GM12878 (cell line): ENCODE measurements around the gene ARHGAP5. TPM values are rescaled to one million over a fixed set of nuclear protein-coding genes. Genes with fewer than 3 reads are reported as not detected.
A peak's percentile ranks its signal among the peaks of the same experiment; 100 is the strongest.

Source experiments
- BCL11A ChIP-seq: IDR thresholded peaks from 2 replicates; pipeline ENCODE4 v1.6.1; 2011; ENCODE audit warnings: low read depth, low read length
- BCL3 ChIP-seq: IDR thresholded peaks from 2 replicates; pipeline ENCODE4 v1.6.1; 2011; ENCODE audit warnings: borderline replicate concordance, low read depth, mild to moderate bottlenecking, moderate library complexity, low read length; ENCODE audit not compliant: insufficient read depth, poor library complexity, severe bottlenecking
- BRCA1 ChIP-seq: IDR thresholded peaks from 2 replicates; pipeline ENCODE4 v1.6.1; 2011; ENCODE audit warnings: low read depth, low read length, improper control_type of control experiment
- EGR1 ChIP-seq, 2 experiments: IDR thresholded peaks; 1 replicate in 1 of 2; 2 replicates in 1 of 2; pipeline ENCODE4 v1.6.1; 2011 to 2012; ENCODE audit warnings: low read depth in 2 of 2, low read length in 2 of 2, borderline replicate concordance in 1 of 2, mild to moderate bottlenecking in 1 of 2, moderate library complexity in 1 of 2
- EP300 ChIP-seq, 2 experiments: fragments of 150-350 bp in 1 of 2; IDR thresholded peaks; 2 replicates each; pipeline ENCODE4 v1.6.1; 2011 to 2012; ENCODE audit warnings: low read depth in 2 of 2, low read length in 2 of 2, borderline replicate concordance in 1 of 2, improper control_type of control experiment in 1 of 2, inconsistent platforms in 1 of 2; ENCODE audit not compliant: control insufficient read depth in 1 of 2
- FOXK2 ChIP-seq: fragments of 450-650 bp; IDR thresholded peaks from 2 replicates; pipeline ENCODE4 v1.6.1; 2017; ENCODE audit warnings: mild to moderate bottlenecking, moderate library complexity
- HDAC6 ChIP-seq: fragments of 200-600 bp; sonication (generic); IDR thresholded peaks from one replicate; pipeline ENCODE4 v1.8.0; 2017; ENCODE audit warnings: antibody characterized with exemption; ENCODE audit not compliant: unreplicated experiment
- HDGF ChIP-seq: fragments of 450-650 bp; IDR thresholded peaks from 2 replicates; pipeline ENCODE4 v1.6.1; 2016; ENCODE audit warnings: antibody characterized with exemption
- IKZF2 ChIP-seq, 2 experiments: fragments of 450-650 bp; IDR thresholded peaks; 2 replicates each; pipeline ENCODE4 v1.6.1; 2017; ENCODE audit warnings: mild to moderate bottlenecking in 2 of 2, moderate library complexity in 2 of 2
- JUNB ChIP-seq: IDR thresholded peaks from 2 replicates; pipeline ENCODE4 v1.6.1; 2016; ENCODE audit warnings: antibody characterized with exemption, mild to moderate bottlenecking
- JUND ChIP-seq: IDR thresholded peaks from 2 replicates; pipeline ENCODE4 v1.6.1; 2012; ENCODE audit warnings: low read depth, mild to moderate bottlenecking, low read length, improper control_type of control experiment, moderate library complexity
- NFXL1 ChIP-seq: fragments of 450-650 bp; IDR thresholded peaks from 2 replicates; pipeline ENCODE4 v1.6.1; 2017; ENCODE audit warnings: antibody characterized with exemption, mild to moderate bottlenecking, borderline replicate concordance
- POLR2AphosphoS2 ChIP-seq: IDR thresholded peaks from 2 replicates; pipeline ENCODE4 v1.6.1; 2011; ENCODE audit warnings: low read depth, mild to moderate bottlenecking, low read length, improper control_type of control experiment, moderate library complexity
- POLR2AphosphoS5 ChIP-seq: IDR thresholded peaks from 2 replicates; pipeline ENCODE4 v1.6.1; 2011; ENCODE audit warnings: mild to moderate bottlenecking, low read length, inconsistent platforms
- RBBP5 ChIP-seq: fragments of 200-600 bp; sonication (generic); conservative IDR thresholded peaks from 2 replicates; pipeline ENCODE4 v1.6.1; 2016
- TAF1 ChIP-seq: IDR thresholded peaks from 2 replicates; pipeline ENCODE4 v1.6.1; 2011; ENCODE audit warnings: mild to moderate bottlenecking, low read depth, low read length, borderline replicate concordance
- TARDBP ChIP-seq: IDR thresholded peaks from 2 replicates; pipeline ENCODE4 v1.6.1; 2016; ENCODE audit warnings: borderline replicate concordance
- TCF3 ChIP-seq: IDR thresholded peaks from 2 replicates; pipeline ENCODE4 v1.6.1; 2012; ENCODE audit warnings: low read depth, mild to moderate bottlenecking, low read length, borderline replicate concordance; ENCODE audit not compliant: insufficient read depth
- polyA plus RNA-seq, 11 experiments: library from polyadenylated mRNA; depleted of rRNA in 4 of 11; unstranded in 6 of 11; stranded (reverse) in 5 of 11; fragments of >200 nt; fragmentation: Nextera tagmentation in 4 of 11; fragmentation: Illumina TruSeq in 1 of 11; extraction: Ambion mirVana in 4 of 11; extraction: Trizol in 1 of 11; gene quantifications; 1 replicate in 1 of 11; 2 replicates in 10 of 11; pipeline versions ENCODE4 v1.2.1 to v1.2.3, GENCODE V29; 2011 to 2016; ENCODE audit warnings: inconsistent platforms in 2 of 11, missing spikeins in 2 of 11, low read depth in 1 of 11
- total RNA-seq, 4 experiments: library from RNA; depleted of rRNA in 3 of 4; stranded (reverse); fragments of >200 nt in 3 of 4; fragmentation: Illumina TruSeq in 1 of 4; extraction: Trizol in 1 of 4; gene quantifications; 2 replicates each; pipeline versions ENCODE4 v1.2.1 to v1.2.3, GENCODE V29; 2013 to 2021
- TF ChIP-seq, protein P1 (sequence below): fragments of 450-650 bp; IDR thresholded peaks from 2 replicates; pipeline ENCODE4 v1.6.1; 2018; ENCODE audit warnings: borderline replicate concordance, mild to moderate bottlenecking; ENCODE audit not compliant: partially characterized antibody
- TF ChIP-seq, protein P2 (sequence below): fragments of 450-650 bp; IDR thresholded peaks from 2 replicates; pipeline ENCODE4 v1.6.1; 2017; ENCODE audit warnings: mild to moderate bottlenecking, moderate library complexity

Gene ARHGAP5
- total and polyA plus RNA-seq, 10 of the 15 experiments (the other 5 are each of a cell fraction or from before 2014, with no cell fraction given) = 0.91 to 19.6 (median 7.2) TPM

DNA sequence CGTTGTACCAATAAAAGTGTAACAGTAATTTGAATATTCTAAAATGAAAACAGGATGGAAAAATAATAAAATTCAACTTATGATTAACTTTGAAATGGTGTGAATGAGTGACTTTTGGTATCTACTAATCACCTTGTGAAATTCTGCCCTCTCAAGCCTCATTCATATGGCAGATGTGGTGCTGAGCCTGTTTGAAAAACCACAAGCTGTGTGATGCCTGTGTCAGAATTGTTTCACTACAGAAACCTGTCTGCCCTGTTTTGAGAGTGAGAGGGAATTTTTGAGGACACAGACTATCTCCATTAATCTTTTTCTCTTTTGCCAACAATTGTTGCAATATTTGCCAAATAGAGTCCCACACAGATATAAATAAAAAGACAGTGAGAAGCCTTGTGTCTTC lies 120.8 kb downstream of the ARHGAP5 start (continued):
- TF ChIP-seq BCL3 (no peak), BRCA1 (no peak), POLR2AphosphoS2 (no peak), FOXK2 (no peak), RBBP5 (no peak), EGR1 (IDR thresholded peaks at IDR 0.05; ENCODE audit: borderline replicate concordance in 1 of 2, low read depth in 2 of 2, low read length in 2 of 2) (no peak), POLR2AphosphoS5 (no peak), TAF1 (no peak), TCF3 (no peak), NFXL1 (no peak), HDAC6 (no peak), EP300 (IDR thresholded peaks at IDR 0.05; ENCODE audit: borderline replicate concordance in 1 of 2, control insufficient read depth in 1 of 2, low read depth in 2 of 2, low read length in 2 of 2) (0 out of 4 replicates have a peak, but pooled peaks of 1 of the 2 experiments have one; percentile 9), BCL11A (peak; percentile 63; the same call in 1 of the 2 replicates), IKZF2 (IDR thresholded peaks at IDR 0.05) (peak; percentile 84 to 85), JUNB (0 out of 2 replicates have a peak, but pooled peaks have one; percentile 10), JUND (no peak), TARDBP (no peak), HDGF (no peak)
- TF ChIP-seq, protein P1, sequence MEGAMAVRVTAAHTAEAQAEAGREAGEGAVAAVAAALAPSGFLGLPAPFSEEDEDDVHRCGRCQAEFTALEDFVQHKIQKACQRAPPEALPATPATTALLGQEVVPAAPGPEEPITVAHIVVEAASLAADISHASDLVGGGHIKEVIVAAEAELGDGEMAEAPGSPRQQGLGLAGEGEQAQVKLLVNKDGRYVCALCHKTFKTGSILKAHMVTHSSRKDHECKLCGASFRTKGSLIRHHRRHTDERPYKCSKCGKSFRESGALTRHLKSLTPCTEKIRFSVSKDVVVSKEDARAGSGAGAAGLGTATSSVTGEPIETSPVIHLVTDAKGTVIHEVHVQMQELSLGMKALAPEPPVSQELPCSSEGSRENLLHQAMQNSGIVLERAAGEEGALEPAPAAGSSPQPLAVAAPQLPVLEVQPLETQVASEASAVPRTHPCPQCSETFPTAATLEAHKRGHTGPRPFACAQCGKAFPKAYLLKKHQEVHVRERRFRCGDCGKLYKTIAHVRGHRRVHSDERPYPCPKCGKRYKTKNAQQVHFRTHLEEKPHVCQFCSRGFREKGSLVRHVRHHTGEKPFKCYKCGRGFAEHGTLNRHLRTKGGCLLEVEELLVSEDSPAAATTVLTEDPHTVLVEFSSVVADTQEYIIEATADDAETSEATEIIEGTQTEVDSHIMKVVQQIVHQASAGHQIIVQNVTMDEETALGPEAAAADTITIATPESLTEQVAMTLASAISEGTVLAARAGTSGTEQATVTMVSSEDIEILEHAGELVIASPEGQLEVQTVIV = no peak
- TF ChIP-seq, protein P2, sequence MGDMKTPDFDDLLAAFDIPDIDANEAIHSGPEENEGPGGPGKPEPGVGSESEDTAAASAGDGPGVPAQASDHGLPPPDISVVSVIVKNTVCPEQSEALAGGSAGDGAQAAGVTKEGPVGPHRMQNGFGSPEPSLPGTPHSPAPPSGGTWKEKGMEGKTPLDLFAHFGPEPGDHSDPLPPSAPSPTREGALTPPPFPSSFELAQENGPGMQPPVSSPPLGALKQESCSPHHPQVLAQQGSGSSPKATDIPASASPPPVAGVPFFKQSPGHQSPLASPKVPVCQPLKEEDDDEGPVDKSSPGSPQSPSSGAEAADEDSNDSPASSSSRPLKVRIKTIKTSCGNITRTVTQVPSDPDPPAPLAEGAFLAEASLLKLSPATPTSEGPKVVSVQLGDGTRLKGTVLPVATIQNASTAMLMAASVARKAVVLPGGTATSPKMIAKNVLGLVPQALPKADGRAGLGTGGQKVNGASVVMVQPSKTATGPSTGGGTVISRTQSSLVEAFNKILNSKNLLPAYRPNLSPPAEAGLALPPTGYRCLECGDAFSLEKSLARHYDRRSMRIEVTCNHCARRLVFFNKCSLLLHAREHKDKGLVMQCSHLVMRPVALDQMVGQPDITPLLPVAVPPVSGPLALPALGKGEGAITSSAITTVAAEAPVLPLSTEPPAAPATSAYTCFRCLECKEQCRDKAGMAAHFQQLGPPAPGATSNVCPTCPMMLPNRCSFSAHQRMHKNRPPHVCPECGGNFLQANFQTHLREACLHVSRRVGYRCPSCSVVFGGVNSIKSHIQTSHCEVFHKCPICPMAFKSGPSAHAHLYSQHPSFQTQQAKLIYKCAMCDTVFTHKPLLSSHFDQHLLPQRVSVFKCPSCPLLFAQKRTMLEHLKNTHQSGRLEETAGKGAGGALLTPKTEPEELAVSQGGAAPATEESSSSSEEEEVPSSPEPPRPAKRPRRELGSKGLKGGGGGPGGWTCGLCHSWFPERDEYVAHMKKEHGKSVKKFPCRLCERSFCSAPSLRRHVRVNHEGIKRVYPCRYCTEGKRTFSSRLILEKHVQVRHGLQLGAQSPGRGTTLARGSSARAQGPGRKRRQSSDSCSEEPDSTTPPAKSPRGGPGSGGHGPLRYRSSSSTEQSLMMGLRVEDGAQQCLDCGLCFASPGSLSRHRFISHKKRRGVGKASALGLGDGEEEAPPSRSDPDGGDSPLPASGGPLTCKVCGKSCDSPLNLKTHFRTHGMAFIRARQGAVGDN = no peak
